GM12878 (cell line): ENCODE results near the gene TEKT5. TPM values are rescaled to one million over a fixed set of nuclear protein-coding genes. Genes with fewer than 3 reads are reported as not detected.

ENCODE experiments used
- ATAC-seq: fragments of 200-7000 bp; cut with Tn5 transposase; 3 replicates; pipeline ENCODE4 v1.9.1; 2020; ENCODE audit warnings: mild to moderate bottlenecking, moderate library complexity
- BruUV-seq: library from RNA; stranded (reverse); fragments of 400-500 nt; replicated peaks from 2 replicates; lab custom pipeline; 2021; lab: Mats Ljungman, UMichigan
- CTCF ChIA-PET: fragments of 300-600 bp; sonication (Branson Sonifier 250); formaldehyde crosslinking; extraction: SDS; loops from one replicate; lab custom pipeline; 2021; ENCODE audit warnings: inconsistent platforms; lab: Yijun Ruan, JAX
- POLR2A ChIA-PET: fragments of 350-600 bp; formaldehyde crosslinking; extraction: SDS; loops from one replicate; lab custom pipeline; 2021; ENCODE audit warnings: inconsistent platforms; lab: Charles Lee
- RAD21 ChIA-PET: fragments of 300-600 bp; sonication (Branson Sonifier 250); formaldehyde crosslinking; loops from one replicate; lab custom pipeline; 2023; ENCODE audit warnings: antibody characterized with exemption; ENCODE audit not compliant: unreplicated experiment; lab: Charles Lee
- SMC1A ChIA-PET: fragments of 300-600 bp; sonication (Branson Sonifier 250); formaldehyde crosslinking; loops from one replicate; lab custom pipeline; 2023; ENCODE audit not compliant: unreplicated experiment, uncharacterized antibody; lab: Charles Lee
- DNase-seq: peaks from one replicate; pipeline ENCODE4 v3.0.0-alpha.2; 2011; ENCODE audit warnings: low read depth, low spot score
- FAIRE-seq: peaks from 3 replicates; lab custom pipeline; 2011; peaks lifted over from hg19 to GRCh38; lab: Jason Lieb, UNC
- H2AFZ ChIP-seq: 2 replicates; pipeline ENCODE4 v1.6.0; 2011; ENCODE audit warnings: low read depth, low read length, control low read depth; ENCODE audit not compliant: control insufficient read depth
- H3K27ac ChIP-seq: 2 replicates; pipeline ENCODE4 v1.5.1; 2011; ENCODE audit warnings: control low read depth; ENCODE audit not compliant: control insufficient read depth, insufficient read depth
- H3K27me3 ChIP-seq, 2 experiments: replicated peaks in 1 of 2; 2 replicates each; pipeline versions ENCODE4 v1.6.0 to v1.6.1; 2011; ENCODE audit warnings: low read length in 1 of 2; ENCODE audit not compliant: control insufficient read depth in 2 of 2, insufficient read depth in 2 of 2
- H3K36me3 ChIP-seq, 2 experiments: 2 replicates each; pipeline ENCODE4 v1.5.1; 2011; ENCODE audit warnings: low read length in 1 of 2; ENCODE audit not compliant: control insufficient read depth in 2 of 2, insufficient read depth in 2 of 2
- H3K4me1 ChIP-seq: 2 replicates; pipeline ENCODE4 v1.6.1; 2011; ENCODE audit warnings: mild to moderate bottlenecking, low read length, moderate library complexity, mixed read lengths; ENCODE audit not compliant: control insufficient read depth, insufficient read depth
- H3K4me2 ChIP-seq: 2 replicates; pipeline ENCODE4 v1.6.0; 2011; ENCODE audit warnings: control low read depth; ENCODE audit not compliant: control insufficient read depth, insufficient read depth
- H3K4me3 ChIP-seq: fragments of 200-600 bp; sonication (generic); 2 replicates; pipeline ENCODE4 v1.5.1; 2016
- H3K79me2 ChIP-seq: 2 replicates; pipeline ENCODE4 v1.6.0; 2011; ENCODE audit warnings: low read length; ENCODE audit not compliant: control insufficient read depth, insufficient read depth
- H3K9ac ChIP-seq: 2 replicates; pipeline ENCODE4 v1.8.0; 2011; ENCODE audit warnings: low read length, control low read depth, mixed read lengths; ENCODE audit not compliant: control insufficient read depth, insufficient read depth
- H3K9me3 ChIP-seq: replicated peaks from 3 replicates; pipeline ENCODE4 v1.5.1; 2011; ENCODE audit warnings: mild to moderate bottlenecking, low read length; ENCODE audit not compliant: control insufficient read depth, insufficient read depth
- H4K20me1 ChIP-seq: 2 replicates; pipeline ENCODE4 v1.6.0; 2011; ENCODE audit not compliant: control insufficient read depth, insufficient read depth
- DPF2 ChIP-seq: fragments of 450-650 bp; IDR thresholded peaks from 2 replicates; pipeline ENCODE4 v1.6.1; 2017; ENCODE audit warnings: mild to moderate bottlenecking
- EZH2 ChIP-seq: IDR thresholded peaks from 2 replicates; pipeline ENCODE4 v1.6.1; 2012; ENCODE audit warnings: low read depth, mild to moderate bottlenecking, control low read depth, inconsistent platforms, low read length, borderline replicate concordance; ENCODE audit not compliant: control insufficient read depth
- JUNB ChIP-seq: IDR thresholded peaks from 2 replicates; pipeline ENCODE4 v1.6.1; 2016; ENCODE audit warnings: antibody characterized with exemption, mild to moderate bottlenecking
- KLF5 ChIP-seq: fragments of 450-650 bp; IDR thresholded peaks from 2 replicates; pipeline ENCODE4 v1.6.1; 2014; ENCODE audit warnings: mild to moderate bottlenecking; ENCODE audit not compliant: partially characterized antibody
- NFXL1 ChIP-seq: fragments of 450-650 bp; IDR thresholded peaks from 2 replicates; pipeline ENCODE4 v1.6.1; 2017; ENCODE audit warnings: antibody characterized with exemption, mild to moderate bottlenecking, borderline replicate concordance
- NFYA ChIP-seq: IDR thresholded peaks from 2 replicates; pipeline ENCODE4 v1.6.1; 2011; ENCODE audit warnings: low read depth, mild to moderate bottlenecking, low read length, improper control_type of control experiment, borderline replicate concordance
- PAX5 ChIP-seq: IDR thresholded peaks from 2 replicates; pipeline ENCODE4 v1.6.1; 2011; ENCODE audit warnings: low read depth, low read length, borderline replicate concordance
- RBBP5 ChIP-seq: fragments of 200-600 bp; sonication (generic); conservative IDR thresholded peaks from 2 replicates; pipeline ENCODE4 v1.6.1; 2016
- SMAD1 ChIP-seq: fragments of 450-650 bp; IDR thresholded peaks from 2 replicates; pipeline ENCODE4 v1.6.1; 2018; ENCODE audit warnings: mild to moderate bottlenecking, low read depth; ENCODE audit not compliant: partially characterized antibody
- SP1 ChIP-seq: IDR thresholded peaks from one replicate; pipeline ENCODE4 v1.6.1; 2011; ENCODE audit warnings: low read depth, low read length
- SPI1 ChIP-seq: IDR thresholded peaks from 2 replicates; pipeline ENCODE4 v1.6.1; 2011; ENCODE audit warnings: low read depth, mild to moderate bottlenecking, low read length, moderate library complexity, borderline replicate concordance; ENCODE audit not compliant: insufficient read depth
- TCF3 ChIP-seq: IDR thresholded peaks from 2 replicates; pipeline ENCODE4 v1.6.1; 2012; ENCODE audit warnings: low read depth, mild to moderate bottlenecking, low read length, borderline replicate concordance; ENCODE audit not compliant: insufficient read depth
- ZNF207 ChIP-seq: fragments of 450-650 bp; IDR thresholded peaks from 2 replicates; pipeline ENCODE4 v1.6.1; 2014; ENCODE audit warnings: antibody characterized with exemption, mild to moderate bottlenecking, borderline replicate concordance
- ZSCAN29 ChIP-seq: fragments of 450-650 bp; IDR thresholded peaks from 2 replicates; pipeline ENCODE4 v1.6.1; 2017; ENCODE audit warnings: mild to moderate bottlenecking, moderate library complexity
- WGBS: methylation state at CpG from one replicate; pipeline ENCODE4 v1.1.6; 2016; ENCODE audit warnings: low lambda C conversion rate; ENCODE audit not compliant: insufficient replicate concordance, insufficient coverage; ENCODE audit errors: missing lambda C conversion rate; 5-methylcytosine and 5-hydroxymethylcytosine counted together
- in situ Hi-C: fragments of 300-500 bp; cut with MboI; formaldehyde crosslinking; loops from 9 replicates; pipeline ENCODE4 v1.14.3; 2018; ENCODE audit warnings: mixed read lengths
- intact Hi-C: fragments of 100-400 bp; cut with micrococcal nuclease; formaldehyde crosslinking; loops from one replicate; pipeline ENCODE4 v1.14.2; 2022; ENCODE audit not compliant: unreplicated experiment
- polyA plus RNA-seq, 11 experiments: library from polyadenylated mRNA; depleted of rRNA in 4 of 11; unstranded in 6 of 11; stranded (reverse) in 5 of 11; fragments of >200 nt; fragmentation: Nextera tagmentation in 4 of 11; fragmentation: Illumina TruSeq in 1 of 11; extraction: Ambion mirVana in 4 of 11; extraction: Trizol in 1 of 11; gene quantifications; 1 replicate in 1 of 11; 2 replicates in 10 of 11; pipeline versions ENCODE4 v1.2.1 to v1.2.3, GENCODE V29; 2011 to 2016; ENCODE audit warnings: inconsistent platforms in 2 of 11, missing spikeins in 2 of 11, low read depth in 1 of 11
- total RNA-seq, 4 experiments: library from RNA; depleted of rRNA in 3 of 4; stranded (reverse); fragments of >200 nt in 3 of 4; fragmentation: Illumina TruSeq in 1 of 4; extraction: Trizol in 1 of 4; gene quantifications; 2 replicates each; pipeline versions ENCODE4 v1.2.1 to v1.2.3, GENCODE V29; 2013 to 2021
- TF ChIP-seq, protein P1 (sequence below): fragments of 150-350 bp; IDR thresholded peaks from 2 replicates; pipeline ENCODE4 v1.6.1; 2014; ENCODE audit warnings: mild to moderate bottlenecking, low read depth, low read length
- TF ChIP-seq, protein P2 (sequence below): fragments of 450-650 bp; IDR thresholded peaks from 2 replicates; pipeline ENCODE4 v1.6.1; 2018; ENCODE audit warnings: mild to moderate bottlenecking, low read depth, moderate library complexity; ENCODE audit not compliant: partially characterized antibody

Gene TEKT5
- total and polyA plus RNA-seq, 10 of the 15 experiments (the other 5 are each of a cell fraction or from before 2014, with no cell fraction given): 0.19 to 2.2 (median 0.68) TPM; not detected in 1

DNA sequence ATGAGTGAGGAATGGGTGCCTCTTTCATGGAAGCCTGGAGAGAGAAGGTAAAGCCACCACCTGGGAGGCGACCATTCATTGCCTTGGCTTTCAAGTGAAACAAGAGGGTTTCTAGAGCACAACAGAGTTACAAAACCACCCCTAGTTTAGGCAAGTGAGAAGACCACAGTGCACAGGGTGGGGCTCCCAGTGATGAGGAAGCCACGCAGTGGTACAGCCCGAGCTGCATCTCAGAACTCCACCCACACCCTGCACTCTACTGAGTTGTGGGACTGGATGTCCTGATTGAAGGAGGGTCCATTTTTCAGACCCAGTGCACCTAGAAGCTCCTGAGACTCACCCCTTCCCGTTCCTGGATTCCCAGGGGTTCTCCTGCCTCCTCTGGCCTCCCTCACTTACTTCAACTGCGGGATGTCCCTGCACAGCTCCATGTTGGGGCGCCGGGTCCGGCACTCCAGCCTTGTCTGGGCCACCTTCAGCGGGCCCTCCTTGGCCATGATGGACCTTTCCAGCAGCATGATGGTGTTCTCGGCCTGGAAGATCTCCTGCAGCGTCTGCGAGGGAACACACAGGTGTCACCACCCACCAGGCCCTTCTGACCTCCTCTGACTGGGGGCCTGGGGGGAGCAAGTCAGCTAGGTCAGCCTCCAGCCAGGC, 59.2 kb downstream of the TEKT5 start:
- POLR2A ChIA-PET: interaction anchor here (0.7 kb wide), 1 partner anchor 37 kb away, joined by 4 read pairs; no protein-coding TSS in a partner anchor
- 27% methylated on average over 12 of the region's 12 CpGs for WGBS
- no peaks in the 10 kb centered on the region for H3K36me3 ChIP-seq
- H4K20me1 ChIP-seq: no peaks in the 10 kb centered on the region
- H3K4me2 ChIP-seq: no peak overlapping the region
- no peaks in the 10 kb centered on the region for H3K9me3 ChIP-seq
- RAD21 ChIA-PET: no interaction called here
- no peaks in the 10 kb centered on the region; a peak in 1 of 4 replicates for H3K27me3 ChIP-seq
- SMC1A ChIA-PET: no interaction called here
- no peaks in the 10 kb centered on the region for H3K4me1 ChIP-seq
- in situ Hi-C loops: no loop called here
- ATAC-seq (no peak), FAIRE-seq (no peak), DNase-seq (no peak)
- H3K79me2 ChIP-seq: no peaks in the 10 kb centered on the region
- no peak overlapping the region for H3K9ac ChIP-seq
- BruUV-seq: no TSS peak
- no peak overlapping the region for H2AFZ ChIP-seq
- no peak for TF ChIP-seq ZSCAN29
- TF ChIP-seq TCF3: no peak
- TF ChIP-seq KLF5: no peak
- no peak for TF ChIP-seq NFYA
- TF ChIP-seq, protein P1, sequence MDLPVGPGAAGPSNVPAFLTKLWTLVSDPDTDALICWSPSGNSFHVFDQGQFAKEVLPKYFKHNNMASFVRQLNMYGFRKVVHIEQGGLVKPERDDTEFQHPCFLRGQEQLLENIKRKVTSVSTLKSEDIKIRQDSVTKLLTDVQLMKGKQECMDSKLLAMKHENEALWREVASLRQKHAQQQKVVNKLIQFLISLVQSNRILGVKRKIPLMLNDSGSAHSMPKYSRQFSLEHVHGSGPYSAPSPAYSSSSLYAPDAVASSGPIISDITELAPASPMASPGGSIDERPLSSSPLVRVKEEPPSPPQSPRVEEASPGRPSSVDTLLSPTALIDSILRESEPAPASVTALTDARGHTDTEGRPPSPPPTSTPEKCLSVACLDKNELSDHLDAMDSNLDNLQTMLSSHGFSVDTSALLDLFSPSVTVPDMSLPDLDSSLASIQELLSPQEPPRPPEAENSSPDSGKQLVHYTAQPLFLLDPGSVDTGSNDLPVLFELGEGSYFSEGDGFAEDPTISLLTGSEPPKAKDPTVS: no peak
- TF ChIP-seq RBBP5: no peak
- no peak for TF ChIP-seq PAX5
- TF ChIP-seq NFXL1: no peak
- TF ChIP-seq JUNB: no peak
- TF ChIP-seq SMAD1: no peak
- no peak for TF ChIP-seq DPF2
- no peak for TF ChIP-seq SPI1
- no peak for TF ChIP-seq EZH2
- TF ChIP-seq, protein P2, sequence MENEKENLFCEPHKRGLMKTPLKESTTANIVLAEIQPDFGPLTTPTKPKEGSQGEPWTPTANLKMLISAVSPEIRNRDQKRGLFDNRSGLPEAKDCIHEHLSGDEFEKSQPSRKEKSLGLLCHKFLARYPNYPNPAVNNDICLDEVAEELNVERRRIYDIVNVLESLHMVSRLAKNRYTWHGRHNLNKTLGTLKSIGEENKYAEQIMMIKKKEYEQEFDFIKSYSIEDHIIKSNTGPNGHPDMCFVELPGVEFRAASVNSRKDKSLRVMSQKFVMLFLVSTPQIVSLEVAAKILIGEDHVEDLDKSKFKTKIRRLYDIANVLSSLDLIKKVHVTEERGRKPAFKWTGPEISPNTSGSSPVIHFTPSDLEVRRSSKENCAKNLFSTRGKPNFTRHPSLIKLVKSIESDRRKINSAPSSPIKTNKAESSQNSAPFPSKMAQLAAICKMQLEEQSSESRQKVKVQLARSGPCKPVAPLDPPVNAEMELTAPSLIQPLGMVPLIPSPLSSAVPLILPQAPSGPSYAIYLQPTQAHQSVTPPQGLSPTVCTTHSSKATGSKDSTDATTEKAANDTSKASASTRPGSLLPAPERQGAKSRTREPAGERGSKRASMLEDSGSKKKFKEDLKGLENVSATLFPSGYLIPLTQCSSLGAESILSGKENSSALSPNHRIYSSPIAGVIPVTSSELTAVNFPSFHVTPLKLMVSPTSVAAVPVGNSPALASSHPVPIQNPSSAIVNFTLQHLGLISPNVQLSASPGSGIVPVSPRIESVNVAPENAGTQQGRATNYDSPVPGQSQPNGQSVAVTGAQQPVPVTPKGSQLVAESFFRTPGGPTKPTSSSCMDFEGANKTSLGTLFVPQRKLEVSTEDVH: no peak
- no peak for TF ChIP-seq ZNF207
- TF ChIP-seq SP1: no peak
- TF ChIP-seq, all 136 proteins: peak for 0
- Histone ChIP-seq H3K4me3 (no peak overlapping the region), H3K27ac (no peak overlapping the region)
- intact Hi-C loops: no loop called here
- CTCF ChIA-PET: no interaction called here
